Upper lobe of left lung (tissue), 6 donors: Measurements from ENCODE around the gene GNA14. TPM values are rescaled to one million over a fixed set of nuclear protein-coding genes. Genes with fewer than 3 reads are reported as not detected.
A peak's percentile ranks its signal among the peaks of the same experiment; 100 is the strongest.

Experiments used
- ATAC-seq, 2 donors: fragments of 200-7000 bp; cut with Tn5 transposase; one replicate each; pipeline ENCODE4 v1.9.1; 2022; ENCODE audit warnings: mild to moderate bottlenecking in 2 of 2, moderate library complexity in 2 of 2; ENCODE audit not compliant: low FRiP score in 2 of 2
- DNase-seq, 2 donors: peaks; one replicate each; pipeline ENCODE4 v3.0.0-alpha.2; 2019 to 2020
- H3K27ac ChIP-seq, 4 donors: fragments of 200-600 bp; sonication (generic); one replicate each; pipeline ENCODE4 v1.5.1; 2016 to 2019
- H3K27me3 ChIP-seq, 4 donors: fragments of 200-600 bp; sonication (generic); one replicate each; pipeline ENCODE4 v1.5.1; 2017 to 2019
- H3K36me3 ChIP-seq, 4 donors: fragments of 200-600 bp; sonication (generic); one replicate each; pipeline ENCODE4 v1.5.1; 2016 to 2019
- H3K4me1 ChIP-seq, 4 donors: fragments of 200-600 bp; sonication (generic); one replicate each; pipeline ENCODE4 v1.5.1; 2018 to 2019
- H3K4me3 ChIP-seq, 4 donors: fragments of 200-600 bp; sonication (generic); one replicate each; pipeline ENCODE4 v1.5.1; 2017 to 2019; ENCODE audit warnings: mild to moderate bottlenecking in 2 of 4, moderate library complexity in 1 of 4
- H3K9me3 ChIP-seq, 4 donors: fragments of 200-600 bp; sonication (generic); one replicate each; pipeline ENCODE4 v1.5.1; 2018 to 2019
- CTCF ChIP-seq, 6 experiments: fragments of 450-650 bp in 4 of 6; fragments of 200-600 bp in 2 of 6; sonication (generic) in 2 of 6; IDR thresholded peaks; one replicate each; pipeline ENCODE4 v1.5.1; 2016 to 2019; ENCODE audit warnings: antibody characterized with exemption in 6 of 6
- EP300 ChIP-seq, 4 donors: sonication (generic); formaldehyde crosslinking; IDR thresholded peaks; one replicate each; pipeline ENCODE4 v1.5.1; 2017; ENCODE audit warnings: antibody characterized with exemption in 4 of 4, control low read depth in 2 of 4
- POLR2A ChIP-seq, 4 donors: fragments of 450-650 bp; IDR thresholded peaks; one replicate each; pipeline ENCODE4 v1.5.1; 2016 to 2017; ENCODE audit warnings: antibody characterized with exemption in 4 of 4, mild to moderate bottlenecking in 2 of 4
- POLR2AphosphoS5 ChIP-seq, 2 donors: sonication (generic); formaldehyde crosslinking; IDR thresholded peaks; one replicate each; pipeline ENCODE4 v1.5.1; 2017; ENCODE audit warnings: antibody characterized with exemption in 2 of 2
- WGBS, 2 donors: methylation state at CpG; one replicate each; pipeline ENCODE4 v1.1.5; 2017 to 2018; 5-methylcytosine and 5-hydroxymethylcytosine counted together
- total RNA-seq, 6 donors: library from RNA; depleted of rRNA in 4 of 6; stranded (reverse); fragments of >200 nt in 4 of 6; gene quantifications; one replicate each; pipeline versions ENCODE4 v1.1.0 to v1.2.1, GENCODE V29; 2016 to 2021
- donor health status: DM: no; HTN: no; CAD: no; lungs with moderate emphysema.
- donor health status: DM: no; HTN: yes; CAD: no; lungs with severe emphysema.

Gene GNA14
- total RNA-seq, 6 donors from 2014 or later = 6.0 to 28.3 (median 14.9) TPM

GRCh38 chr9:77435277-77435676 lies 212.8 kb downstream of the GNA14 start:
- ATAC-seq (no peak), DNase-seq (no peak)
- Histone ChIP-seq H3K27ac (no peak overlapping the region), H3K9me3 (no peaks in the 10 kb centered on the region), H3K4me3 (no peak overlapping the region), H3K4me1 (peaks cover 0 to 13% (median 3%) of the 10 kb centered on the region in 4 donors), H3K36me3 (no peaks in the 10 kb centered on the region), H3K27me3 (no peaks in the 10 kb centered on the region)
- 97 to 100% methylated on average over 4 of the region's 4 CpGs for WGBS, 2 donors
- TF ChIP-seq POLR2A (IDR thresholded peaks at IDR 0.05) (no peak), CTCF (IDR thresholded peaks at IDR 0.05) (no peak), POLR2AphosphoS5 (IDR thresholded peaks at IDR 0.05) (no peak), EP300 (IDR thresholded peaks at IDR 0.05) (no peak)

- H3K27me3 ChIP-seq = no peaks in the 10 kb centered on the region
- TF ChIP-seq EP300 (IDR thresholded peaks at IDR 0.05) (no peak), POLR2A (IDR thresholded peaks at IDR 0.05) (no peak), POLR2AphosphoS5 (IDR thresholded peaks at IDR 0.05) (no peak), CTCF (IDR thresholded peaks at IDR 0.05) (peak; percentile 73 to 89 (median 83))
- 63 to 68% methylated on average over 21 of the region's 21 CpGs for WGBS, 2 donors
- H3K4me3 ChIP-seq = no peak overlapping the region
- H3K36me3 ChIP-seq = no peaks in the 10 kb centered on the region
- ATAC-seq (peak; percentile 81 to 82), DNase-seq (peak in 1 of 2 donors; percentile 78)
- H3K9me3 ChIP-seq = no peaks in the 10 kb centered on the region
- H3K27ac ChIP-seq = no peak overlapping the region
- peaks cover 0 to 8% (median 2%) of the 10 kb centered on the region in 4 donors for H3K4me1 ChIP-seq
These were observed 214.3 kb downstream of the GNA14 start for GRCh38 chr9:77433675-77434445.

- Histone ChIP-seq H3K27ac (no peak overlapping the region), H3K36me3 (no peaks in the 10 kb centered on the region), H3K4me1 (peaks cover 0 to 8% (median 4%) of the 10 kb centered on the region in 4 donors), H3K4me3 (no peak overlapping the region), H3K27me3 (no peaks in the 10 kb centered on the region), H3K9me3 (no peaks in the 10 kb centered on the region)
- no peak for ATAC-seq
- 92 to 98% methylated on average over 5 to 6 of the region's 6 CpGs for WGBS, 2 donors
- no peak for TF ChIP-seq POLR2AphosphoS5 (IDR thresholded peaks at IDR 0.05)
- TF ChIP-seq CTCF (IDR thresholded peaks at IDR 0.05) = no peak
- no peak for TF ChIP-seq POLR2A (IDR thresholded peaks at IDR 0.05)
- TF ChIP-seq EP300 (IDR thresholded peaks at IDR 0.05) = no peak
- no peak for DNase-seq
These were observed 216.1 kb downstream of the GNA14 start for GRCh38 chr9:77432053-77432452.

- TF ChIP-seq POLR2A (IDR thresholded peaks at IDR 0.05) (no peak), POLR2AphosphoS5 (IDR thresholded peaks at IDR 0.05) (no peak), EP300 (IDR thresholded peaks at IDR 0.05) (no peak), CTCF (IDR thresholded peaks at IDR 0.05) (no peak)
- Histone ChIP-seq H3K27ac (no peak overlapping the region), H3K9me3 (no peaks in the 10 kb centered on the region), H3K4me1 (peaks cover 0 to 8% (median 4%) of the 10 kb centered on the region in 4 donors), H3K36me3 (peaks cover 0 to 3% (median 0%) of the 10 kb centered on the region in 4 donors), H3K27me3 (no peaks in the 10 kb centered on the region), H3K4me3 (no peak overlapping the region)
- ATAC-seq = no peak
- WGBS, 2 donors = 88 to 89% methylated on average over 2 of the region's 2 CpGs
- DNase-seq = no peak
These were observed 218.2 kb downstream of the GNA14 start for GRCh38 chr9:77429928-77430327.
